ENCODE results near the gene MACROD2.

Gene MACROD2

DNA sequence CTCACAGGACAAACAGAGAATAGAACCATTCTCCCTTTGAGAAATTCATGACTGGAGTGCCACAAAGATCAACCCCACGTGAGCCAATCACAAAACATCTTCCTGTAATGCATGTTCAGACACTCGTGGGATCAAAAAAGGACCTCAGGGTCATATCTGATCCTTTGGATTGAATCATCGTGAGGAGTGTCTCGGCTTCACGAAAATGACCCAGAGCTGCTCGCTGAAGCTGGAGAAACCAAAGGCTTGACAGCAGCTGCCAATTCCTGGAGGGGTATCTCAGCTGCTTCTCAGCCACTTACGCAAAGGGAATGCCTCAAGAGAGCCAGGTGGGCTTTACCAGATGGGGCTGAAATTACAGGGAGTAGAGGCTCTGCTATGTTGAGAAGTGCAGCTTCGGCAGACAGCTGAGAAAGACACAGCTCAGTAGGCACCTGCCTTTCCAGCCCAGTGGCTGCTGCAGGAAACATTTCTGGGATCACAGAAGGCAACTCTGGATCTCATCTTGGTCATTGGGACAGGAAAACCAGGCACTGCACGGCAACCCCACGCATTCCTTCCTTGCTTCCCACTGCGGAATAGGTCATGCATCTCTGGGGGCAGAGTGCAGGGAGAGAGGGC is 1764.8 kb downstream of the MACROD2 start:
- no peak for DNase-seq (ENCODE audit: low read depth, low spot score)
- POLR2A ChIA-PET: no interaction called here
- H3K4me3 ChIP-seq (ENCODE audit: low read depth, low read length): no peak overlapping the region
- TF ChIP-seq, protein P1, sequence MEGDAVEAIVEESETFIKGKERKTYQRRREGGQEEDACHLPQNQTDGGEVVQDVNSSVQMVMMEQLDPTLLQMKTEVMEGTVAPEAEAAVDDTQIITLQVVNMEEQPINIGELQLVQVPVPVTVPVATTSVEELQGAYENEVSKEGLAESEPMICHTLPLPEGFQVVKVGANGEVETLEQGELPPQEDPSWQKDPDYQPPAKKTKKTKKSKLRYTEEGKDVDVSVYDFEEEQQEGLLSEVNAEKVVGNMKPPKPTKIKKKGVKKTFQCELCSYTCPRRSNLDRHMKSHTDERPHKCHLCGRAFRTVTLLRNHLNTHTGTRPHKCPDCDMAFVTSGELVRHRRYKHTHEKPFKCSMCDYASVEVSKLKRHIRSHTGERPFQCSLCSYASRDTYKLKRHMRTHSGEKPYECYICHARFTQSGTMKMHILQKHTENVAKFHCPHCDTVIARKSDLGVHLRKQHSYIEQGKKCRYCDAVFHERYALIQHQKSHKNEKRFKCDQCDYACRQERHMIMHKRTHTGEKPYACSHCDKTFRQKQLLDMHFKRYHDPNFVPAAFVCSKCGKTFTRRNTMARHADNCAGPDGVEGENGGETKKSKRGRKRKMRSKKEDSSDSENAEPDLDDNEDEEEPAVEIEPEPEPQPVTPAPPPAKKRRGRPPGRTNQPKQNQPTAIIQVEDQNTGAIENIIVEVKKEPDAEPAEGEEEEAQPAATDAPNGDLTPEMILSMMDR (IDR thresholded peaks at IDR 0.05; ENCODE audit: insufficient read depth, low read length, missing control alignments): no peak
- CTCF ChIA-PET: interaction anchor here (0.9 to 1.4 kb wide), 2 partner anchors 14 to 268 kb away, joined by 3 to 5 read pairs; no protein-coding TSS in a partner anchor

DNA sequence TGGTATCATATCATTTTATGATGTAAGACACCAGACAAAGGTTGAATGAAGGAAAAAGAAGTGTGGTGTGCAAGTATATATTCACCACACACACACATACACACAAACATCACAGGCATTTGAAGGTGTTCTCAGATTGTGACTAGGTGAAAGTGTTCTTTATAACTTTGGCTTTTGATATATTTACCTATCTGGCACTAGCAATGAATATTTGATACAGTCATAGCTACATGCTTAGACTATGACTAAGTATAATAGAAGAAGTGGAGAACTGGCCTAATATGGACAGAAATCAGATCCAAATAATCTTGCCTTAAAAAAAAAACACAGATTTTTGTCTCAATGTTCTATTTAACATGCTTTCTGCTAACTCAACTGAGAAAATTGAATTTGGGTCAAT is 1768.0 kb downstream of the MACROD2 start:
- CTCF ChIA-PET: no interaction called here
- TF ChIP-seq, protein P1 (IDR thresholded peaks at IDR 0.05; ENCODE audit: insufficient read depth, low read length, missing control alignments): no peak
- POLR2A ChIA-PET: no interaction called here
- H3K4me3 ChIP-seq (ENCODE audit: low read depth, low read length): no peak overlapping the region
- DNase-seq (ENCODE audit: low read depth, low spot score): no peak

DNA sequence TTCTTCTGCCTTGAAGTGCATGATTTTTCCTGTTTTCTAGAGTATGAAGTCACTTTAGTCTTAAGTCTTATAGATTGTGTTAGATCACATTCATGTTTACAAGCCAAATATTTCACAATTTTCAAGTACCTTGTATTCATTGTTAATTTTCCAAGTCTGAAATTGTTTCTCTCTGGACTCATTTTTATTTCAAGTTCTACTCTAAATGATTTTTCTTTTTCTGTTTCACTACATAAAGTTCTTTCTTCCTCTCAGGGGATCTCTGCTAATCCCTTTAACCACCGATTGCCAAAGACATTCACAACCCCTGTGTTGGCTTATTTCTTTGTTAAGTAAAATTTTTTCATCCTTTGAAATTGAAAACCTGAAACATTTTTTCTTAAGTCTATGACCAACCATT is 1772.3 kb downstream of the MACROD2 start:
- DNase-seq (ENCODE audit: low read depth, low spot score): no peak
- no peak overlapping the region for H3K4me3 ChIP-seq (ENCODE audit: low read depth, low read length)
- TF ChIP-seq, protein P1 (IDR thresholded peaks at IDR 0.05; ENCODE audit: insufficient read depth, low read length, missing control alignments): no peak
- CTCF ChIA-PET: no interaction called here
- POLR2A ChIA-PET: no interaction called here

DNA sequence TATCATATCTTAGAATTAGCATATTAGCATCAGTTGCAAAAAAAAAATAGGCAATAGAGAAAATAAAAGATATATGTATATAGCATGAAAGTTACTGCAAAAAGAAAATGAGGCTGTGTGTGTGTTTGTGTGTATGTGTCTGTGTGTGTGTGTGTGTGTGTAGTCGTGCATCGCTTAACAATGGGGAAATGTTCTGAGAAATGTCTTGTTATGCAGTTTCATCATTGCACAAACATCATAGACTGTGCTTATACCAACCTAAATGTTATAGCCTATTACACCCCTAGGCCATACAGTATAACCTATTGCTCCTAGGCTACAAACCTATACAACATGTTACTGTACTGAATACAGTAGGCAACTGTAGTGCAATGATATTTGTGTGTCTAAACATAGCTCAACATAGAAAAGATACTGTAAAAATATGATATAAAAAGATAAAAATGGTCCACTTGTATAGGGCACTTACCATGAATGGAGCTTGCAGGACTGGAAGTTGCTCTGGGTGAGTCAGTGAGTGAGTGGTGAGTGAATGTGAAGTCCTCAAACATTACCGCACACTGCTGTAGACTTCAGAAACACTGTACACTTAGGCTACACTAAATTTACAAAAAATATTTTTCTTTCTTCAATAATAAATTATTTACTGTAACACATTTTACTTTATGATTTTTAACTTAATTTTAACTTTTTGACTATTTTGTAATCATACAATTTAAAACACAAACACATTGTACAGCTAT is 1772.9 kb downstream of the MACROD2 start:
- CTCF ChIA-PET: no interaction called here
- POLR2A ChIA-PET: no interaction called here
- DNase-seq (ENCODE audit: low read depth, low spot score): no peak
- TF ChIP-seq, protein P1 (IDR thresholded peaks at IDR 0.05; ENCODE audit: insufficient read depth, low read length, missing control alignments): no peak
- H3K4me3 ChIP-seq (ENCODE audit: low read depth, low read length): no peak overlapping the region

DNA sequence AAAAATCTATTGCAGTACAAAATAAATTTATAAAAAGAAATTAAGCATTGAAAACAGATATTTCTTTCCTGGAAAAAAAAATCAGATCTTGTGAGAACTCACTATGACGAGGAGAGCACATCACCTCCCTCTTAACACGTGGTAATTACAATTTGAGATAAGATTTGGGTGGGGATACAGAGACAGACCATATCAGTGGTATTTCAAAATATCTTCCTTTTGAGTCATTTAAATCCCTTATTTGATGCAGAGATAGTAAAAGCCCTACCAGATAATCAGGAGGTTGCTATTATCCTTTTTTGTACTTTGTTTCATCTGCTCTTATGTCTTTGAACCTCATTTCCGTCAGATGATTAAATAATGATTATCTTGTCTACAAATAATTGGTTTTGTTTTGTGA is 1777.5 kb downstream of the MACROD2 start:
- H3K4me3 ChIP-seq (ENCODE audit: low read depth, low read length): no peak overlapping the region
- TF ChIP-seq, protein P1 (IDR thresholded peaks at IDR 0.05; ENCODE audit: insufficient read depth, low read length, missing control alignments): no peak
- no peak for DNase-seq (ENCODE audit: low read depth, low spot score)
- ChIA-PET CTCF (interaction anchor here (1.8 kb wide), 1 partner anchor 13 kb away, joined by 5 read pairs; no protein-coding TSS in a partner anchor), POLR2A (no interaction called here)

DNA sequence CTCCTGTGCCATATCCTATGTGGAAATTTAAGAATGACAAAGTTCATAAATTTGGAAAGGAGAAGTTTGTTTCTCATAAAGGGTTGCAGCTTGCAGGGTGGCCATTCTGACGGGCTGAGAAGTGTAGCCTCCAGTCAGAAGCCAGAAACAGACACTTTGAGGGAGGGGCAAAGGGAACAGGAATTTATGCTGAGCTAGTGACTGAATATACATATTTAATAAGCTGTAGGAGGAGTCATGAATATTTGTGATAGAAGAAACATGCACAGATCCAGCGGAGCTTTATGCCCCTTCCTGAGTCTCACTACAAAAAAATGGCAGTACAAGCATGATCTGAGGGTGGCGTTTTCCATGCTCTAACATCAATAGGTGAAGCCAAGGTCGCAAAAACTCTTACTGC is 1779.6 kb downstream of the MACROD2 start:
- CTCF ChIA-PET: interaction anchor here (0.6 kb wide), 1 partner anchor 740 kb away, joined by 3 read pairs; no protein-coding TSS in a partner anchor
- POLR2A ChIA-PET: no interaction called here
- no peak for DNase-seq (ENCODE audit: low read depth, low spot score)
- no peak overlapping the region for H3K4me3 ChIP-seq (ENCODE audit: low read depth, low read length)
- TF ChIP-seq, protein P1 (IDR thresholded peaks at IDR 0.05; ENCODE audit: insufficient read depth, low read length, missing control alignments): no peak
